Measurements from ENCODE around the gene CLSTN2.

DNA sequence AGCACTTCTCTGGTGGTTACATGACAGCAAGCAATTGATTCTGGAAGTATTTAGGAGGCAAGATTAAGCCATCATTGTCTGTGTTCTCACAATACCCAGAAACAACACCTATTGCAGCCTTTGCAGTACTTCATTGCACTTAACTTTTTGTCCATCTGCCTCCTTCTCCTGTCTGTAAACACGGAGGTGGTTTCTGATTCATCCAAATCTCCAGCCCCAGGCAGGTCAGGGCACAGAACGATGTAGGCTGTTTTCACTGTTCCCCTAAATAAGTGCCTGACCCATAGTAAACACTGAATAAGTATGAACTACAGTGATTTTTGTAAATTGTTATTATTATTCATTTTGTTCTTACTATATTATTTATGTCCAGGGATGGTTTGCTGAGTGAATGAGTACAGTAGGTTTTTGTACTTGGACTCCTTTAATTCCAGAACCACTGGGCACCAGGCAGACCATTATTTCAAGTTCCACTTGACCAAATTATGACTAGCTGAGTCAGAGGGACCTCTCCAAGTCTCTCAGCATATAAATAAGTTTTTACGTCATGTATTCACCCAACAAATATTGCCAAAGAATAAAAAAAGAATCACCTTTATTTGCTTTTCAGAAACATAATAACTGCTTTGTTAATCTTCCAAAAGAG, 459.6 kb downstream of the CLSTN2 start:
- TF ChIP-seq, protein P1, sequence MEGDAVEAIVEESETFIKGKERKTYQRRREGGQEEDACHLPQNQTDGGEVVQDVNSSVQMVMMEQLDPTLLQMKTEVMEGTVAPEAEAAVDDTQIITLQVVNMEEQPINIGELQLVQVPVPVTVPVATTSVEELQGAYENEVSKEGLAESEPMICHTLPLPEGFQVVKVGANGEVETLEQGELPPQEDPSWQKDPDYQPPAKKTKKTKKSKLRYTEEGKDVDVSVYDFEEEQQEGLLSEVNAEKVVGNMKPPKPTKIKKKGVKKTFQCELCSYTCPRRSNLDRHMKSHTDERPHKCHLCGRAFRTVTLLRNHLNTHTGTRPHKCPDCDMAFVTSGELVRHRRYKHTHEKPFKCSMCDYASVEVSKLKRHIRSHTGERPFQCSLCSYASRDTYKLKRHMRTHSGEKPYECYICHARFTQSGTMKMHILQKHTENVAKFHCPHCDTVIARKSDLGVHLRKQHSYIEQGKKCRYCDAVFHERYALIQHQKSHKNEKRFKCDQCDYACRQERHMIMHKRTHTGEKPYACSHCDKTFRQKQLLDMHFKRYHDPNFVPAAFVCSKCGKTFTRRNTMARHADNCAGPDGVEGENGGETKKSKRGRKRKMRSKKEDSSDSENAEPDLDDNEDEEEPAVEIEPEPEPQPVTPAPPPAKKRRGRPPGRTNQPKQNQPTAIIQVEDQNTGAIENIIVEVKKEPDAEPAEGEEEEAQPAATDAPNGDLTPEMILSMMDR (IDR thresholded peaks at IDR 0.05; ENCODE audit: low read depth, low read length, poor library complexity, severe bottlenecking), result no peak
- no peak for TF ChIP-seq EZH2phosphoT487 (IDR thresholded peaks at IDR 0.05; ENCODE audit: borderline replicate concordance, low read length)

Data from DOHH2 (cell line).